ENCODE measurements around the gene ADRM1.

- no peak for TF ChIP-seq CTCF (conservative IDR thresholded peaks at IDR 0.05; ENCODE audit: low read length)
- no peak for TF ChIP-seq EZH2phosphoT487 (IDR thresholded peaks at IDR 0.05; ENCODE audit: borderline replicate concordance, low read depth, low read length)
These were observed 5.9 kb upstream of the ADRM1 start for GRCh38 chr20:62296724-62297448.

Data from OCI-LY7 (cell line).